HepG2 (cell line): ENCODE results near the gene POU3F1. TPM values are rescaled to one million over a fixed set of nuclear protein-coding genes. Genes with fewer than 3 reads are reported as not detected.

Experiments
- ASH2L ChIP-seq: fragments of 300-600, 200-600 bp; sonication (generic); IDR thresholded peaks from 2 replicates; pipeline ENCODE4 v1.7.0; 2017; ENCODE audit warnings: low read depth, mild to moderate bottlenecking, moderate library complexity, mixed read lengths, low read length; ENCODE audit not compliant: insufficient read length
- ATF4 ChIP-seq, 2 experiments: fragments of 450-650 bp in 1 of 2; sonication (generic) in 1 of 2; formaldehyde crosslinking; IDR thresholded peaks; 2 replicates each; pipeline versions ENCODE4 v1.5.0 to v1.8.0; 2020 to 2022; ENCODE audit warnings: mild to moderate bottlenecking in 1 of 2, missing genetic modification reagents in 1 of 2
- CEBPG ChIP-seq: IDR thresholded peaks from 2 replicates; pipeline ENCODE4 v1.6.1; 2016
- CENPX ChIP-seq: sonication (generic); formaldehyde crosslinking; IDR thresholded peaks from 2 replicates; pipeline ENCODE4 v1.9.0; 2021; ENCODE audit warnings: mild to moderate bottlenecking, missing genetic modification reagents, moderate library complexity
- CREM ChIP-seq, 2 experiments: sonication (generic) in 1 of 2; formaldehyde crosslinking in 1 of 2; IDR thresholded peaks; 2 replicates each; pipeline versions ENCODE4 v1.4.0 to v1.6.1; 2016 to 2020; ENCODE audit warnings: antibody characterized with exemption in 1 of 2, mild to moderate bottlenecking in 1 of 2, missing genetic modification reagents in 1 of 2
- ETS1 ChIP-seq: sonication (generic); formaldehyde crosslinking; IDR thresholded peaks from 2 replicates; pipeline ENCODE4 v1.4.0; 2020; ENCODE audit warnings: missing genetic modification reagents
- GATAD2A ChIP-seq: IDR thresholded peaks from 2 replicates; pipeline ENCODE4 v1.6.1; 2016
- KDM2A ChIP-seq: sonication (generic); formaldehyde crosslinking; IDR thresholded peaks from 2 replicates; pipeline ENCODE4 v1.4.0; 2020; ENCODE audit warnings: low read depth, missing genetic modification reagents, borderline replicate concordance
- MAF1 ChIP-seq: sonication (generic); formaldehyde crosslinking; IDR thresholded peaks from 2 replicates; pipeline ENCODE4 v1.5.0; 2020; ENCODE audit warnings: missing genetic modification reagents, borderline replicate concordance
- MNT ChIP-seq: fragments of 450-650 bp; IDR thresholded peaks from 2 replicates; pipeline ENCODE4 v1.6.1; 2016
- NR2F1 ChIP-seq, 2 experiments: fragments of 450-650 bp in 1 of 2; formaldehyde crosslinking in 1 of 2; IDR thresholded peaks; 2 replicates each; pipeline versions ENCODE4 v1.5.0 to v1.6.1; 2016 to 2020; ENCODE audit warnings: mild to moderate bottlenecking in 1 of 2, missing compliant biosample characterization in 1 of 2, missing genetic modification reagents in 1 of 2, moderate library complexity in 1 of 2
- PREB ChIP-seq: sonication (generic); formaldehyde crosslinking; IDR thresholded peaks from 2 replicates; pipeline ENCODE4 v1.4.0; 2020; ENCODE audit warnings: missing genetic modification reagents
- RORA ChIP-seq: sonication (generic); formaldehyde crosslinking; IDR thresholded peaks from 2 replicates; pipeline ENCODE4 v1.5.0; 2020; ENCODE audit warnings: mild to moderate bottlenecking, missing genetic modification reagents, moderate library complexity
- SAFB2 ChIP-seq: sonication (generic); formaldehyde crosslinking; IDR thresholded peaks from 2 replicates; pipeline ENCODE4 v1.5.1; 2020; ENCODE audit warnings: missing genetic modification reagents, low read depth, mild to moderate bottlenecking, borderline replicate concordance
- THAP11 ChIP-seq: IDR thresholded peaks from 2 replicates; pipeline ENCODE4 v1.6.1; 2016; ENCODE audit warnings: missing biosample characterization, missing genetic modification reagents
- TP53 ChIP-seq: sonication (generic); formaldehyde crosslinking; conservative IDR thresholded peaks from 2 replicates; pipeline ENCODE4 v1.4.0; 2020; ENCODE audit warnings: missing genetic modification reagents
- ZBTB33 ChIP-seq: sonication (generic); formaldehyde crosslinking; IDR thresholded peaks from 2 replicates; pipeline ENCODE4 v1.4.0; 2020; ENCODE audit warnings: missing genetic modification reagents
- ZFY ChIP-seq: sonication (generic); formaldehyde crosslinking; IDR thresholded peaks from 2 replicates; pipeline ENCODE4 v1.4.0; 2020; ENCODE audit warnings: missing genetic modification reagents
- ZNF17 ChIP-seq: sonication (generic); formaldehyde crosslinking; IDR thresholded peaks from 2 replicates; pipeline ENCODE4 v1.5.0; 2020; ENCODE audit warnings: mild to moderate bottlenecking, missing genetic modification reagents
- ZNF597 ChIP-seq: sonication (generic); formaldehyde crosslinking; IDR thresholded peaks from 2 replicates; pipeline ENCODE4 v1.5.0; 2020; ENCODE audit warnings: missing genetic modification reagents
- polyA plus RNA-seq, 8 experiments: library from polyadenylated mRNA; depleted of rRNA in 3 of 8; stranded (reverse) in 7 of 8; unstranded in 1 of 8; fragments of >200 nt; fragmentation: Illumina TruSeq in 4 of 8; extraction: Trizol in 4 of 8; gene quantifications; 2 replicates each; pipeline versions ENCODE4 v1.2.1 to v1.2.3, GENCODE V29; 2011 to 2016; ENCODE audit warnings: low read depth in 4 of 8, missing spikeins in 1 of 8, mixed read lengths in 1 of 8; ENCODE audit not compliant: insufficient read depth in 1 of 8
- total RNA-seq, 5 experiments: library from RNA; depleted of rRNA; stranded (reverse); fragments of >200 nt; fragmentation: Illumina TruSeq; extraction: Trizol; gene quantifications; 2 replicates each; pipeline ENCODE4 v1.2.3, GENCODE V29; 2016; ENCODE audit warnings: low read depth in 1 of 5

Gene POU3F1
- total and polyA plus RNA-seq, 2 of the 13 experiments (the other 11 are each of a cell fraction or from before 2014, with no cell fraction given), result not detected

GRCh38 chr1:37999430-38000232, 47.0 kb downstream of the POU3F1 start (continued):
- TF ChIP-seq NR2F1 (CRISPR knock-in tag; IDR thresholded peaks at IDR 0.05), result no peak
- no peak for TF ChIP-seq SAFB2
- no peak for TF ChIP-seq ATF4 (CRISPR knock-in tag; IDR thresholded peaks at IDR 0.05)
- TF ChIP-seq ZBTB33 (CRISPR knock-in tag), result no peak
- TF ChIP-seq ZNF17, result no peak
- peak; percentile 51 for TF ChIP-seq ZFY (CRISPR knock-in tag)
- TF ChIP-seq TP53 (CRISPR knock-in tag), result no peak
- TF ChIP-seq ASH2L, result no peak
- peak; percentile 24; the same call in 1 of the 2 replicates for TF ChIP-seq THAP11 (CRISPR knock-in tag)
- TF ChIP-seq CEBPG (CRISPR knock-in tag), result no peak
- no peak for TF ChIP-seq MAF1 (CRISPR knock-in tag)
- TF ChIP-seq ETS1 (CRISPR knock-in tag), result no peak
- TF ChIP-seq CENPX (CRISPR knock-in tag), result no peak
- no peak for TF ChIP-seq CREM (IDR thresholded peaks at IDR 0.05)
- no peak for TF ChIP-seq CREM (CRISPR knock-in tag; IDR thresholded peaks at IDR 0.05)
- no peak for TF ChIP-seq RORA (CRISPR knock-in tag)
- TF ChIP-seq ZNF597 (CRISPR knock-in tag), result no peak
- TF ChIP-seq PREB (CRISPR knock-in tag), result no peak
- no peak for TF ChIP-seq MNT
- peak; percentile 68 for TF ChIP-seq GATAD2A (CRISPR knock-in tag)
- TF ChIP-seq KDM2A (CRISPR knock-in tag), result peak; percentile 13; the same call in 1 of the 2 replicates
